ENCODE data around the gene ATP9B.

GRCh38 chr18:79380816-79381806 lies 311.9 kb downstream of the ATP9B start:
- no peak for TF ChIP-seq POLR2A (IDR thresholded peaks at IDR 0.05)
- peak; percentile 56 to 88 (median 80) for TF ChIP-seq CTCF (IDR thresholded peaks at IDR 0.05)

All from sigmoid colon (tissue), 3 donors.